Tibial nerve (tissue), 4 donors: ENCODE measurements around the gene CLIP1.

Experiments
- CTCF ChIP-seq, 5 experiments: fragments of 200-600 bp in 3 of 5; fragments of 450-650 bp in 2 of 5; sonication (generic) in 3 of 5; IDR thresholded peaks; one replicate each; pipeline ENCODE4 v1.5.1; 2016 to 2019; ENCODE audit warnings: antibody characterized with exemption in 5 of 5, mild to moderate bottlenecking in 3 of 5, moderate library complexity in 2 of 5
- EP300 ChIP-seq, 2 donors: sonication (generic); formaldehyde crosslinking; IDR thresholded peaks; one replicate each; pipeline ENCODE4 v1.6.1; 2017; ENCODE audit warnings: antibody characterized with exemption in 2 of 2, mild to moderate bottlenecking in 1 of 2
- POLR2A ChIP-seq, 2 donors: fragments of 450-650 bp; IDR thresholded peaks; one replicate each; pipeline ENCODE4 v1.6.1; 2017; ENCODE audit warnings: antibody characterized with exemption in 2 of 2, mild to moderate bottlenecking in 2 of 2, moderate library complexity in 2 of 2

- TF ChIP-seq CTCF (IDR thresholded peaks at IDR 0.05) (no peak), POLR2A (IDR thresholded peaks at IDR 0.05) (no peak), EP300 (IDR thresholded peaks at IDR 0.05) (no peak)
These were observed 37.6 kb upstream of the CLIP1 start for GRCh38 chr12:122460061-122460460.
